ENCODE results near the gene DOCK1. TPM values are rescaled to one million over a fixed set of nuclear protein-coding genes. Genes with fewer than 3 reads are reported as not detected.

DOCK1 gene
- total RNA-seq, 2 experiments from 2014 or later, result not detected

- DNase-seq (no peak), ATAC-seq (ENCODE audit: poor library complexity) (no peak)
- ChIA-PET POLR2A (no interaction called here), CTCF (no interaction called here)
- H3K27me3 Mint-ChIP-seq, result no peaks in the 10 kb centered on the region
- no peaks in the 10 kb centered on the region for H3K4me1 ChIP-seq (ENCODE audit: insufficient read depth, low read length)
- H3K27ac ChIP-seq (ENCODE audit: low read depth in 1 of 2, low read length in 2 of 2), result no peak overlapping the region
- H3K36me3 Mint-ChIP-seq (ENCODE audit: low read depth), result no peaks in the 10 kb centered on the region
- no peak for TF ChIP-seq CTCF (IDR thresholded peaks at IDR 0.05)
- intact Hi-C loops (cut with DNase I, micrococcal nuclease), result no loop called here
- peaks cover 0 to 23% of the 10 kb centered on the region in 2 experiments for H3K9me3 ChIP-seq (ENCODE audit: control insufficient read depth in 1 of 2, insufficient read depth in 1 of 2, low read length in 2 of 2)
- H3K36me3 ChIP-seq (ENCODE audit: insufficient read depth, low read length), result no peaks in the 10 kb centered on the region
- peaks cover 4% of the 10 kb centered on the region for H3K9me3 Mint-ChIP-seq
- no peaks in the 10 kb centered on the region for H3K27me3 ChIP-seq (ENCODE audit: control insufficient read depth in 1 of 2, insufficient read depth in 2 of 2, low read length in 2 of 2)
- H3K4me3 ChIP-seq (ENCODE audit: low read length), result no peak overlapping the region
- no peak overlapping the region for H3K27ac Mint-ChIP-seq
- H3K4me3 Mint-ChIP-seq, result no peak overlapping the region
- H3K4me1 Mint-ChIP-seq (ENCODE audit: low read depth), result no peaks in the 10 kb centered on the region
Observed at GRCh38 chr10:126940670-126941310, 35.6 kb downstream of the DOCK1 start.

- no peaks in the 10 kb centered on the region for H3K4me1 Mint-ChIP-seq (ENCODE audit: low read depth)
- no peak for TF ChIP-seq CTCF (IDR thresholded peaks at IDR 0.05)
- intact Hi-C loops (cut with DNase I, micrococcal nuclease), result no loop called here
- H3K9me3 Mint-ChIP-seq, result no peaks in the 10 kb centered on the region
- H3K36me3 Mint-ChIP-seq (ENCODE audit: low read depth), result no peaks in the 10 kb centered on the region
- no peaks in the 10 kb centered on the region for H3K36me3 ChIP-seq (ENCODE audit: insufficient read depth, low read length)
- DNase-seq (no peak), ATAC-seq (ENCODE audit: poor library complexity) (no peak)
- H3K4me1 ChIP-seq (ENCODE audit: insufficient read depth, low read length), result no peaks in the 10 kb centered on the region
- H3K27ac Mint-ChIP-seq, result no peak overlapping the region
- CTCF ChIA-PET, result no interaction called here
- POLR2A ChIA-PET, result no interaction called here
- H3K4me3 Mint-ChIP-seq, result no peak overlapping the region
- H3K27ac ChIP-seq (ENCODE audit: low read depth in 1 of 2, low read length in 2 of 2), result no peak overlapping the region
- peaks cover 3 to 37% of the 10 kb centered on the region in 2 experiments for H3K9me3 ChIP-seq (ENCODE audit: control insufficient read depth in 1 of 2, insufficient read depth in 1 of 2, low read length in 2 of 2)
- no peaks in the 10 kb centered on the region for H3K27me3 ChIP-seq (ENCODE audit: control insufficient read depth in 1 of 2, insufficient read depth in 2 of 2, low read length in 2 of 2)
- H3K4me3 ChIP-seq (ENCODE audit: low read length), result no peak overlapping the region
- H3K27me3 Mint-ChIP-seq, result no peaks in the 10 kb centered on the region
Observed at GRCh38 chr10:126944191-126944590, 39.0 kb downstream of the DOCK1 start.

- TF ChIP-seq CTCF (IDR thresholded peaks at IDR 0.05), result no peak
- H3K4me1 Mint-ChIP-seq (ENCODE audit: low read depth), result no peaks in the 10 kb centered on the region
Observed at GRCh38 chr10:126945351-126946030, 40.3 kb downstream of the DOCK1 start.

More at GRCh38 chr10:126945351-126946030, 40.3 kb downstream of the DOCK1 start:
- CTCF ChIA-PET, result no interaction called here
- no peaks in the 10 kb centered on the region for H3K36me3 ChIP-seq (ENCODE audit: insufficient read depth, low read length)
- no peak overlapping the region for H3K27ac ChIP-seq (ENCODE audit: low read depth in 1 of 2, low read length in 2 of 2)
- H3K9me3 Mint-ChIP-seq, result no peaks in the 10 kb centered on the region
- DNase-seq (no peak), ATAC-seq (ENCODE audit: poor library complexity) (no peak)
- H3K27ac Mint-ChIP-seq, result no peak overlapping the region
- no peaks in the 10 kb centered on the region for H3K4me1 ChIP-seq (ENCODE audit: insufficient read depth, low read length)
- no peak overlapping the region for H3K4me3 ChIP-seq (ENCODE audit: low read length)
- H3K27me3 Mint-ChIP-seq, result no peaks in the 10 kb centered on the region
- H3K9me3 ChIP-seq (ENCODE audit: control insufficient read depth in 1 of 2, insufficient read depth in 1 of 2, low read length in 2 of 2), result peaks cover 3 to 37% of the 10 kb centered on the region in 2 experiments
- H3K4me3 Mint-ChIP-seq, result no peak overlapping the region
- H3K27me3 ChIP-seq (ENCODE audit: control insufficient read depth in 1 of 2, insufficient read depth in 2 of 2, low read length in 2 of 2), result no peaks in the 10 kb centered on the region
- POLR2A ChIA-PET, result no interaction called here
- intact Hi-C loops (cut with DNase I, micrococcal nuclease), result no loop called here
- no peaks in the 10 kb centered on the region for H3K36me3 Mint-ChIP-seq (ENCODE audit: low read depth)
